Keratinocyte (primary cell): ENCODE data around the gene LHFPL3. TPM values are rescaled to one million over a fixed set of nuclear protein-coding genes. Genes with fewer than 3 reads are reported as not detected.
"Not testable (repeated sequence)": the region's sequence is repeated elsewhere in the genome, so short reads cannot be mapped to it uniquely, and the experiment has no call there.

Source experiments
- DNase-seq: peaks from one replicate; pipeline ENCODE4 v3.0.0-alpha.2; 2011; ENCODE audit warnings: low read depth, missing footprints, low spot score
- FAIRE-seq: peaks from 2 replicates; lab custom pipeline; 2011; peaks lifted over from hg19 to GRCh38; lab: Jason Lieb, UNC
- H2AFZ ChIP-seq: 2 replicates; pipeline ENCODE4 v1.6.0; 2012; ENCODE audit warnings: low read length, control low read depth, inconsistent platforms; ENCODE audit not compliant: control insufficient read depth
- H3K27ac ChIP-seq: 2 replicates; pipeline ENCODE4 v1.5.1; 2011; ENCODE audit warnings: low read length; ENCODE audit not compliant: control insufficient read depth, insufficient read depth
- H3K27me3 ChIP-seq: 3 replicates; pipeline ENCODE4 v1.6.0; 2011; ENCODE audit warnings: low read length; ENCODE audit not compliant: control insufficient read depth, insufficient read depth; ENCODE audit errors: extremely low read depth
- H3K36me3 ChIP-seq, 2 experiments: 2 replicates in 1 of 2; 3 replicates in 1 of 2; pipeline ENCODE4 v1.5.1; 2011; ENCODE audit warnings: low read length in 2 of 2, mild to moderate bottlenecking in 1 of 2; ENCODE audit not compliant: control insufficient read depth in 2 of 2, insufficient read depth in 2 of 2; ENCODE audit errors: extremely low read depth in 1 of 2
- H3K4me1 ChIP-seq: 3 replicates; pipeline ENCODE4 v1.5.1; 2011; ENCODE audit warnings: low read length; ENCODE audit not compliant: control insufficient read depth, insufficient read depth; ENCODE audit errors: extremely low read depth
- H3K4me2 ChIP-seq: 3 replicates; pipeline ENCODE4 v1.6.0; 2011; ENCODE audit warnings: low read depth, low read length; ENCODE audit not compliant: control insufficient read depth, insufficient read depth; ENCODE audit errors: extremely low read depth
- H3K4me3 ChIP-seq, 3 experiments: fragments of 200-600 bp in 1 of 3; sonication (generic) in 1 of 3; 2 replicates in 2 of 3; 3 replicates in 1 of 3; pipeline ENCODE4 v1.5.1; 2011 to 2016; ENCODE audit warnings: low read length in 3 of 3, mild to moderate bottlenecking in 3 of 3, control low read depth in 2 of 3, inconsistent platforms in 1 of 3, low read depth in 1 of 3, mixed read lengths in 1 of 3, mixed run types in 1 of 3, moderate library complexity in 1 of 3; ENCODE audit not compliant: control insufficient read depth in 2 of 3, insufficient read depth in 2 of 3; ENCODE audit errors: extremely low read depth in 1 of 3
- H3K79me2 ChIP-seq: 2 replicates; pipeline ENCODE4 v1.6.0; 2012; ENCODE audit warnings: low read length; ENCODE audit not compliant: control insufficient read depth, insufficient read depth
- H3K9ac ChIP-seq: 3 replicates; pipeline ENCODE4 v1.6.0; 2011; ENCODE audit warnings: low read length; ENCODE audit not compliant: control insufficient read depth, insufficient read depth; ENCODE audit errors: extremely low read depth
- H3K9me1 ChIP-seq: 3 replicates; pipeline ENCODE4 v1.6.0; 2011; ENCODE audit warnings: low read length; ENCODE audit not compliant: control insufficient read depth, insufficient read depth; ENCODE audit errors: extremely low read depth
- H3K9me3 ChIP-seq: 2 replicates; pipeline ENCODE4 v1.5.1; 2012; ENCODE audit warnings: low read depth, low read length; ENCODE audit not compliant: control insufficient read depth
- H4K20me1 ChIP-seq: 3 replicates; pipeline ENCODE4 v1.6.0; 2011; ENCODE audit warnings: low read length; ENCODE audit not compliant: control insufficient read depth, insufficient read depth; ENCODE audit errors: extremely low read depth
- EZH2 ChIP-seq: IDR thresholded peaks from one replicate; pipeline ENCODE4 v1.6.1; 2012; ENCODE audit warnings: inconsistent platforms, mild to moderate bottlenecking, low read length, moderate library complexity
- dilution Hi-C: fragments of 300-500 bp; cut with MboI; formaldehyde crosslinking; loops from one replicate; pipeline ENCODE4 v1.7.0; 2020; ENCODE audit warnings: low sequenced_read_pairs; ENCODE audit not compliant: extremely low pct_ligation_motif_present
- polyA minus RNA-seq, 3 experiments: library from RNA; depleted of rRNA, polyadenylated mRNA; stranded (reverse); fragments of >200 nt; gene quantifications; 1 replicate in 1 of 3; 2 replicates in 1 of 3; 3 replicates in 1 of 3; pipeline ENCODE4 v1.2.3, GENCODE V29; 2011
- polyA plus RNA-seq, 5 experiments: library from polyadenylated mRNA; depleted of rRNA in 3 of 5; stranded (reverse) in 3 of 5; stranded (forward) in 1 of 5; unstranded in 1 of 5; fragments of >200 nt; gene quantifications; 1 replicate in 1 of 5; 2 replicates in 3 of 5; 3 replicates in 1 of 5; pipeline versions ENCODE4 v1.2.1 to v1.2.3, GENCODE V29; 2011 to 2012; ENCODE audit warnings: missing spikeins in 2 of 5, low read depth in 1 of 5, low replicate concordance in 1 of 5
- TF ChIP-seq, protein P1 (sequence below), 3 experiments: IDR thresholded peaks in 1 of 3; conservative IDR thresholded peaks in 1 of 3; optimal IDR thresholded peaks in 1 of 3; 2 replicates in 2 of 3; 3 replicates in 1 of 3; pipeline versions ENCODE3 to v1.5.1; 2011; ENCODE audit warnings: low read length in 3 of 3, mild to moderate bottlenecking in 3 of 3, moderate library complexity in 2 of 3, control low read depth in 1 of 3, inconsistent platforms in 1 of 3; ENCODE audit not compliant: insufficient read depth in 2 of 3; ENCODE audit errors: extremely low read depth in 1 of 3

The LHFPL3 gene
- polyA plus RNA-seq (not detected in 3 replicates), polyA minus RNA-seq (not detected in 3 replicates)
- not detected for polyA plus RNA-seq (2011; ENCODE audit: low read depth)
- not detected in 2 replicates for polyA plus RNA-seq (2011; cell fraction: cytosol; rRNA removed)
- not detected in 2 replicates for polyA plus RNA-seq (2011; cell fraction: nucleus; rRNA removed)
- polyA plus RNA-seq (2012; ENCODE audit: low replicate concordance): not detected in 2 replicates
- not detected for polyA minus RNA-seq (2011; cell fraction: cytosol; rRNA and poly(A)+ RNA removed)
- polyA minus RNA-seq (2011; cell fraction: nucleus; rRNA and poly(A)+ RNA removed): not detected in 2 replicates

DNA sequence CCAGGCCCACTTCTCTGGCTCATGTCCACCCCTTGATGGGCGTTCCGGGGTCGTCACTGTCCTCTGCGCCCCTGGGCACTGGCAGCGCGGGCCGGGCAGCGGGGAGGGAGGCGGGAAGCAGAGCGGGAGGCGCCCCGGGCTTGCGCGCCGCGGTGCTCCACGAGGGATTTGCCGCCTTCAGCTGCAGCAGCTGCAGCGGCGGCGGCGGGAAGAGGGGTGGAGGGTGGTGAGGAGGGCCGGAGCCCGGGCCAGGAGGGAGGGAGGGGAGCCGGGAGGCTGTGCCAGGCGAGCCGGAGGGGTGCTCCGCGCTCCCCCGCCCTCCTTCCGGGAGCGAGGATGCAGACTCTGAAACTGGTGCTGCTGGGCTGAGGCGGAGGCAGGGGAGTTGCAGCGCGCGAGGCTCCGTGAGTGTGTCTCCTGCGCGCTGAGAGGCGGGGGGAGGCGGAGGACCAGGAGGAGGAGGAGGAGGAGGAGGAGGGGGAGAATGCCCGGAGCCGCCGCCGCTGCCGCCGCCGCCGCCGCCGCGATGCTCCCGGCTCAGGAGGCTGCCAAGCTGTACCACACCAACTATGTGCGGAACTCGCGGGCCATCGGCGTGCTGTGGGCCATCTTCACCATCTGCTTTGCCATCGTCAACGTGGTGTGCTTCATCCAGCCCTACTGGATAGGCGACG is at the start of gene LHFPL3:
TSS of gene LHFPL3 (plus strand) at position 308 of the 674 bp plus-strand sequence.
- Histone ChIP-seq H3K27me3 (peaks cover 38% of the 10 kb centered on the region), H3K9me1 (no peaks in the 10 kb centered on the region), H3K4me3 (no peak within 1 kb of the TSS), H3K9ac (no peak within 1 kb of the TSS), H3K27ac (no peak within 1 kb of the TSS), H4K20me1 (no peaks in the 10 kb centered on the region), H2AFZ (no peak within 1 kb of the TSS), H3K36me3 (no peaks in the 10 kb centered on the region), H3K4me1 (no peaks in the 10 kb centered on the region), H3K4me2 (peak within 1 kb of the TSS; percentile 36), H3K79me2 (no peaks in the 10 kb centered on the region), H3K9me3 (no peaks in the 10 kb centered on the region)
- FAIRE-seq (no peak), DNase-seq (no peak)
- TF ChIP-seq, protein P1, sequence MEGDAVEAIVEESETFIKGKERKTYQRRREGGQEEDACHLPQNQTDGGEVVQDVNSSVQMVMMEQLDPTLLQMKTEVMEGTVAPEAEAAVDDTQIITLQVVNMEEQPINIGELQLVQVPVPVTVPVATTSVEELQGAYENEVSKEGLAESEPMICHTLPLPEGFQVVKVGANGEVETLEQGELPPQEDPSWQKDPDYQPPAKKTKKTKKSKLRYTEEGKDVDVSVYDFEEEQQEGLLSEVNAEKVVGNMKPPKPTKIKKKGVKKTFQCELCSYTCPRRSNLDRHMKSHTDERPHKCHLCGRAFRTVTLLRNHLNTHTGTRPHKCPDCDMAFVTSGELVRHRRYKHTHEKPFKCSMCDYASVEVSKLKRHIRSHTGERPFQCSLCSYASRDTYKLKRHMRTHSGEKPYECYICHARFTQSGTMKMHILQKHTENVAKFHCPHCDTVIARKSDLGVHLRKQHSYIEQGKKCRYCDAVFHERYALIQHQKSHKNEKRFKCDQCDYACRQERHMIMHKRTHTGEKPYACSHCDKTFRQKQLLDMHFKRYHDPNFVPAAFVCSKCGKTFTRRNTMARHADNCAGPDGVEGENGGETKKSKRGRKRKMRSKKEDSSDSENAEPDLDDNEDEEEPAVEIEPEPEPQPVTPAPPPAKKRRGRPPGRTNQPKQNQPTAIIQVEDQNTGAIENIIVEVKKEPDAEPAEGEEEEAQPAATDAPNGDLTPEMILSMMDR (optimal IDR thresholded peaks at IDR 0.05 in 1 of 3, IDR thresholded peaks at IDR 0.05 in 1 of 3, conservative IDR thresholded peaks at IDR 0.05 in 1 of 3; ENCODE audit: extremely low read depth in 1 of 3, insufficient read depth in 2 of 3, low read length in 3 of 3): no peak
- TF ChIP-seq EZH2: no peak
- dilution Hi-C loops: no loop called here

DNA sequence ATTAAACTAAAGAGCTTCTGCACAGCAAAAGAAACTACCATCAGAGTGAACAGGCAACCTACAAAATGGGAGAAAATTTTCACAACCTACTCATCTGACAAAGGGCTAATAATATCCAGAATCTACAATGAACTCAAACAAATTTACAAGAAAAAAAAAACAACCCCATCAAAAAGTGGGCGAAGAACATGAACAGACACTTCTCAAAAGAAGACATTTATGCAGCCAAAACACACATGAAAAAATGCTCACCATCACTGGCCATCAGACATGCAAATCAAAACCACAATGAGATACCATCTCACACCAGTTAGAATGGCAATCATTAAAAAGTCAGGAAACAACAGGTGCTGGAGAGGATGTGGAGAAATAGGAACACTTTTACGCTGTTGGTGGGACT is 46.7 kb upstream of the LHFPL3 start:
- FAIRE-seq, H3K36me3 ChIP-seq, H3K4me1 ChIP-seq, H3K4me3 ChIP-seq, H3K9ac ChIP-seq, H4K20me1 ChIP-seq, dilution Hi-C loops, H3K4me2 ChIP-seq, H3K27me3 ChIP-seq, H3K9me3 ChIP-seq, H3K9me1 ChIP-seq, DNase-seq, H3K27ac ChIP-seq, H3K79me2 ChIP-seq, H2AFZ ChIP-seq: not testable (repeated sequence)
